SK-N-SH treated with all-trans-retinoic acid at 6 μM for 48 hours (cell line): ENCODE data around the gene POLR2E.
"Not testable (repeated sequence)": the region's sequence is repeated elsewhere in the genome, so short reads cannot be mapped to it uniquely, and the experiment has no call there.

ENCODE experiments used
- ATAC-seq: fragments of 200-7000 bp; cut with Tn5 transposase; 3 replicates; pipeline ENCODE4 v1.9.1; 2020; ENCODE audit warnings: mild to moderate bottlenecking, moderate library complexity
- ARNTL ChIP-seq: fragments of 450-650 bp; formaldehyde crosslinking; IDR thresholded peaks from 2 replicates; pipeline ENCODE4 v1.5.0; 2020; ENCODE audit warnings: low read depth, mild to moderate bottlenecking, moderate library complexity, borderline replicate concordance
- BACH2 ChIP-seq: fragments of 250-450 bp; sonication (Bioruptor Pico); IDR thresholded peaks from 2 replicates; pipeline ENCODE4 v1.9.0; 2021; ENCODE audit warnings: mild to moderate bottlenecking, borderline replicate concordance
- CSDC2 ChIP-seq: fragments of 250-450 bp; sonication (Bioruptor Pico); IDR thresholded peaks from 2 replicates; pipeline ENCODE4 v1.5.0; 2020; ENCODE audit warnings: mild to moderate bottlenecking, moderate library complexity
- CSRNP3 ChIP-seq: fragments of 250-450 bp; sonication (Bioruptor Pico); IDR thresholded peaks from 2 replicates; pipeline ENCODE4 v1.5.1; 2021; ENCODE audit warnings: mild to moderate bottlenecking, moderate library complexity
- ESRRG ChIP-seq: fragments of 250-450 bp; sonication (Bioruptor Pico); IDR thresholded peaks from 2 replicates; pipeline ENCODE4 v1.6.1; 2021; ENCODE audit warnings: mild to moderate bottlenecking
- GLIS3 ChIP-seq: fragments of 250-450 bp; sonication (Bioruptor Pico); IDR thresholded peaks from 2 replicates; pipeline ENCODE4 v1.5.0; 2020; ENCODE audit warnings: mild to moderate bottlenecking, moderate library complexity
- ISL1 ChIP-seq: fragments of 250-450 bp; sonication (Bioruptor Pico); IDR thresholded peaks from 2 replicates; pipeline ENCODE4 v2.1.2; 2022; ENCODE audit warnings: mild to moderate bottlenecking, moderate library complexity
- OSR1 ChIP-seq: fragments of 250-450 bp; sonication (Bioruptor Pico); IDR thresholded peaks from 2 replicates; pipeline ENCODE4 v1.8.0; 2022; ENCODE audit warnings: moderate library complexity, mild to moderate bottlenecking, inconsistent platforms
- PPARA ChIP-seq: fragments of 250-450 bp; sonication (Bioruptor Pico); IDR thresholded peaks from 2 replicates; pipeline ENCODE4 v1.5.0; 2020; ENCODE audit warnings: mild to moderate bottlenecking, borderline replicate concordance
- RARB ChIP-seq: fragments of 250-450 bp; sonication (Bioruptor Pico); IDR thresholded peaks from 2 replicates; pipeline ENCODE4 v1.8.0; 2021; ENCODE audit warnings: mild to moderate bottlenecking, moderate library complexity
- SNAI2 ChIP-seq: fragments of 250-450 bp; sonication (Bioruptor Pico); IDR thresholded peaks from 2 replicates; pipeline ENCODE4 v1.5.0; 2020; ENCODE audit warnings: mild to moderate bottlenecking, moderate library complexity
- TCF4 ChIP-seq: fragments of 250-450 bp; sonication (Bioruptor Pico); IDR thresholded peaks from 2 replicates; pipeline ENCODE4 v1.8.0; 2021; ENCODE audit warnings: mild to moderate bottlenecking, moderate library complexity, borderline replicate concordance
- TOX ChIP-seq: fragments of 250-450 bp; sonication (Bioruptor Pico); IDR thresholded peaks from 2 replicates; pipeline ENCODE4 v1.8.0; 2021; ENCODE audit warnings: mild to moderate bottlenecking, moderate library complexity, borderline replicate concordance
- TSHZ2 ChIP-seq: fragments of 250-450 bp; sonication (Bioruptor Pico); IDR thresholded peaks from 2 replicates; pipeline ENCODE4 v1.5.0; 2020; ENCODE audit warnings: mild to moderate bottlenecking, moderate library complexity
- ZFP3 ChIP-seq: fragments of 250-450 bp; sonication (Bioruptor Pico); IDR thresholded peaks from 2 replicates; pipeline ENCODE4 v1.5.0; 2020; ENCODE audit warnings: mild to moderate bottlenecking, moderate library complexity
- ZFP30 ChIP-seq: fragments of 450-650 bp; formaldehyde crosslinking; IDR thresholded peaks from 2 replicates; pipeline ENCODE4 v1.5.0; 2022; ENCODE audit warnings: mild to moderate bottlenecking, moderate library complexity
- ZNF565 ChIP-seq: fragments of 450-650 bp; formaldehyde crosslinking; conservative IDR thresholded peaks from 2 replicates; pipeline ENCODE4 v1.5.0; 2020; ENCODE audit warnings: low read depth, mild to moderate bottlenecking, moderate library complexity
- ZNF70 ChIP-seq: fragments of 450-650 bp; formaldehyde crosslinking; IDR thresholded peaks from 2 replicates; pipeline ENCODE4 v1.5.0; 2020; ENCODE audit warnings: mild to moderate bottlenecking, moderate library complexity
- TF ChIP-seq, protein P1 (sequence below): fragments of 250-450 bp; sonication (Bioruptor Pico); IDR thresholded peaks from 2 replicates; pipeline ENCODE4 v1.8.0; 2020; ENCODE audit warnings: mild to moderate bottlenecking, moderate library complexity, borderline replicate concordance
- TF ChIP-seq, protein P2 (sequence below): fragments of 250-450 bp; sonication (Bioruptor Pico); IDR thresholded peaks from 2 replicates; pipeline ENCODE4 v1.5.1; 2020; ENCODE audit warnings: low read depth, mild to moderate bottlenecking, moderate library complexity
- TF ChIP-seq, protein P3 (sequence below): fragments of 250-450 bp; sonication (Bioruptor Pico); IDR thresholded peaks from 2 replicates; pipeline ENCODE4 v1.8.0; 2021; ENCODE audit warnings: low read depth, mild to moderate bottlenecking, moderate library complexity, borderline replicate concordance

POLR2E gene

DNA sequence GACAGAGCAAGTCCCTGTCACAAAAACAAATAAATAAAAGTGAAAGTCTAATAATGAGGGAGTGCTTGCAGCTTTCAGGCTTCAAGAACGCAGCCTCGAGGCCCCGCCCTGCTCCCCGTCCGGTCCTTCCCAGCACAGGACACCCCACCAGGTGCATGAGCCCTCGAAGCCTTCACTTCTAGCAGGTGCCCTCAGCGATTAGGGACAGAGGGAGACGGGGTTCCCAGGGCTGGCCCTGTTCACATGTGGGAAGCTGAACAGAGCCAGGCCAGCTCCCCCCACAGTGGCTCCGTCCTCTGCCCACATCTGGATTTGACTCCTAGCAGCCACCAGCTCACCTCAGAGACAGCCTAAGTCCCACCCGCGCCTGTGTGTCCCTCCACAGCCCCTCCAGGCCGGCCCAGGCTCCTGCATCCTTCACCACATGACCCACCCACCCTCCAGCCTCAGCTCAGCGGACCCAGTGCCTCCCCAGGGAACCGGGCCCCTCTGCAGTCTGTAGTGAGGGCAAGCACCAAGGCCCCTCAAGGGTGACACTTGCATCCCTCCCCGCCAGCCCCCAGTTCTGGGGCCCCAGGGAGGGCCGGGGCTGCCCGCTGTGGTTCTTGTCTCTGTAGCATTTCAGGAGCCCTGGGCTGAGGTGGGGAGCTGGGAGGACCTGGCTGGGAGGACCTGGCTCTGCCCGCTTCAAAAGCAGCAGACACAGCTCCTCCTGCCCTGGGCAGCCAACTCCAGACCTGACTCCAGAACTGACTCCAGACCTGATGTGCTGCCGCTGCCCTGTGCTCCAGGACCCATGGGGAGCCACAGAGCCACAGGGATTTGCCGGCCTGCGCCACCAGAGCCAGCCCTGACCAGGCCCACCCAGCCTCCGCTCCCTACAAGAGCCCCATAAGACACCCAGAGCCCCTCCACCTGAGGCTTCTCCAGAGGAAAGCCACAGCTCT is 35.9 kb upstream of the POLR2E start:
- no peak for ATAC-seq
- no peak for TF ChIP-seq TOX

GRCh38 chr19:1129535-1129934 is 34.4 kb upstream of the POLR2E start:
- TF ChIP-seq PPARA (CRISPR knock-in tag): no peak
- TF ChIP-seq, protein P1, sequence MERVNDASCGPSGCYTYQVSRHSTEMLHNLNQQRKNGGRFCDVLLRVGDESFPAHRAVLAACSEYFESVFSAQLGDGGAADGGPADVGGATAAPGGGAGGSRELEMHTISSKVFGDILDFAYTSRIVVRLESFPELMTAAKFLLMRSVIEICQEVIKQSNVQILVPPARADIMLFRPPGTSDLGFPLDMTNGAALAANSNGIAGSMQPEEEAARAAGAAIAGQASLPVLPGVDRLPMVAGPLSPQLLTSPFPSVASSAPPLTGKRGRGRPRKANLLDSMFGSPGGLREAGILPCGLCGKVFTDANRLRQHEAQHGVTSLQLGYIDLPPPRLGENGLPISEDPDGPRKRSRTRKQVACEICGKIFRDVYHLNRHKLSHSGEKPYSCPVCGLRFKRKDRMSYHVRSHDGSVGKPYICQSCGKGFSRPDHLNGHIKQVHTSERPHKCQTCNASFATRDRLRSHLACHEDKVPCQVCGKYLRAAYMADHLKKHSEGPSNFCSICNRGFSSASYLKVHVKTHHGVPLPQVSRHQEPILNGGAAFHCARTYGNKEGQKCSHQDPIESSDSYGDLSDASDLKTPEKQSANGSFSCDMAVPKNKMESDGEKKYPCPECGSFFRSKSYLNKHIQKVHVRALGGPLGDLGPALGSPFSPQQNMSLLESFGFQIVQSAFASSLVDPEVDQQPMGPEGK: no peak
- no peak for TF ChIP-seq ESRRG (CRISPR knock-in tag)
- no peak for TF ChIP-seq TCF4 (CRISPR knock-in tag)
- TF ChIP-seq TOX: no peak
- no peak for TF ChIP-seq ZFP3 (CRISPR knock-in tag)
- no peak for TF ChIP-seq RARB (CRISPR knock-in tag)
- TF ChIP-seq GLIS3 (CRISPR knock-in tag): no peak
- TF ChIP-seq CSRNP3: no peak
- no peak for ATAC-seq

GRCh38 chr19:1129084-1129483 is 33.9 kb upstream of the POLR2E start:
- not testable (repeated sequence) for ATAC-seq

GRCh38 chr19:1128106-1128505 is 32.9 kb upstream of the POLR2E start:
- ATAC-seq: no peak
- TF ChIP-seq CSDC2 (CRISPR knock-in tag) (no peak), TCF4 (CRISPR knock-in tag) (no peak), TSHZ2 (CRISPR knock-in tag) (no peak), OSR1 (CRISPR knock-in tag) (no peak), PPARA (CRISPR knock-in tag) (no peak), ZNF565 (no peak), CSRNP3 (no peak), ZFP30 (CRISPR knock-in tag) (no peak), BACH2 (CRISPR knock-in tag) (no peak), SNAI2 (CRISPR knock-in tag) (no peak), ZFP3 (CRISPR knock-in tag) (no peak), GLIS3 (CRISPR knock-in tag) (no peak), RARB (CRISPR knock-in tag) (no peak), ISL1 (CRISPR knock-in tag) (no peak), ARNTL (CRISPR knock-in tag) (no peak), ZNF70 (CRISPR knock-in tag) (no peak)
- TF ChIP-seq, protein P2, sequence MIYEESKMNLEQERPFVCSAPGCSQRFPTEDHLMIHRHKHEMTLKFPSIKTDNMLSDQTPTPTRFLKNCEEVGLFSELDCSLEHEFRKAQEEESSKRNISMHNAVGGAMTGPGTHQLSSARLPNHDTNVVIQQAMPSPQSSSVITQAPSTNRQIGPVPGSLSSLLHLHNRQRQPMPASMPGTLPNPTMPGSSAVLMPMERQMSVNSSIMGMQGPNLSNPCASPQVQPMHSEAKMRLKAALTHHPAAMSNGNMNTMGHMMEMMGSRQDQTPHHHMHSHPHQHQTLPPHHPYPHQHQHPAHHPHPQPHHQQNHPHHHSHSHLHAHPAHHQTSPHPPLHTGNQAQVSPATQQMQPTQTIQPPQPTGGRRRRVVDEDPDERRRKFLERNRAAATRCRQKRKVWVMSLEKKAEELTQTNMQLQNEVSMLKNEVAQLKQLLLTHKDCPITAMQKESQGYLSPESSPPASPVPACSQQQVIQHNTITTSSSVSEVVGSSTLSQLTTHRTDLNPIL (CRISPR knock-in tag): no peak
- TF ChIP-seq, protein P1: no peak
- TF ChIP-seq, protein P3, sequence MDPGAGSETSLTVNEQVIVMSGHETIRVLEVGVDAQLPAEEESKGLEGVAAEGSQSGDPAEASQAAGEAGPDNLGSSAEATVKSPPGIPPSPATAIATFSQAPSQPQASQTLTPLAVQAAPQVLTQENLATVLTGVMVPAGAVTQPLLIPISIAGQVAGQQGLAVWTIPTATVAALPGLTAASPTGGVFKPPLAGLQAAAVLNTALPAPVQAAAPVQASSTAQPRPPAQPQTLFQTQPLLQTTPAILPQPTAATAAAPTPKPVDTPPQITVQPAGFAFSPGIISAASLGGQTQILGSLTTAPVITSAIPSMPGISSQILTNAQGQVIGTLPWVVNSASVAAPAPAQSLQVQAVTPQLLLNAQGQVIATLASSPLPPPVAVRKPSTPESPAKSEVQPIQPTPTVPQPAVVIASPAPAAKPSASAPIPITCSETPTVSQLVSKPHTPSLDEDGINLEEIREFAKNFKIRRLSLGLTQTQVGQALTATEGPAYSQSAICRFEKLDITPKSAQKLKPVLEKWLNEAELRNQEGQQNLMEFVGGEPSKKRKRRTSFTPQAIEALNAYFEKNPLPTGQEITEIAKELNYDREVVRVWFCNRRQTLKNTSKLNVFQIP: no peak
